NCI-H82 treated with DMSO at 0.1 percent for 48 hours (cell line): ENCODE measurements around the gene RGS7BP.

Experiments used
- DNase-seq: peaks from one replicate; lab custom pipeline; 2025; ENCODE audit not compliant: unreplicated experiment; lab: John Stamatoyannopoulos, UW

RGS7BP gene

GRCh38 chr5:64505769-64506566 is at the start of gene RGS7BP:
TSS of gene RGS7BP (plus strand) at chr5:64506015. CDS start at chr5:64506625, 610 bp downstream.
- DNase-seq: no peak

GRCh38 chr5:64457846-64458245 is 48.0 kb upstream of the RGS7BP start:
- no peak for DNase-seq

- DNase-seq: no peak
These were observed 46.9 kb upstream of the RGS7BP start for GRCh38 chr5:64458948-64459347.

GRCh38 chr5:64462391-64462790 is 43.4 kb upstream of the RGS7BP start:
- no peak for DNase-seq

- DNase-seq: no peak
These were observed 19.7 kb upstream of the RGS7BP start for GRCh38 chr5:64486163-64486562.

GRCh38 chr5:64487283-64487682 is 18.5 kb upstream of the RGS7BP start:
- no peak for DNase-seq

GRCh38 chr5:64489857-64490256 is 16.0 kb upstream of the RGS7BP start:
- DNase-seq: no peak

GRCh38 chr5:64497386-64497785 is 8.4 kb upstream of the RGS7BP start:
- DNase-seq: no peak

- no peak for DNase-seq
These were observed 3.6 kb upstream of the RGS7BP start for GRCh38 chr5:64502196-64502595.

- no peak for DNase-seq
These were observed 900 bp downstream of the RGS7BP start for GRCh38 chr5:64506567-64507263.

GRCh38 chr5:64507264-64507605 is 1.4 kb downstream of the RGS7BP start:
- DNase-seq: no peak

GRCh38 chr5:64509828-64510227 is 4.0 kb downstream of the RGS7BP start:
- no peak for DNase-seq

GRCh38 chr5:64513492-64513891 is 7.7 kb downstream of the RGS7BP start:
- DNase-seq: no peak

- no peak for DNase-seq
These were observed 8.8 kb downstream of the RGS7BP start for GRCh38 chr5:64514612-64515011.

- no peak for DNase-seq
These were observed 10.4 kb downstream of the RGS7BP start for GRCh38 chr5:64516216-64516615.

- no peak for DNase-seq
These were observed 13.0 kb downstream of the RGS7BP start for GRCh38 chr5:64518793-64519192.

GRCh38 chr5:64519263-64519662 is 13.4 kb downstream of the RGS7BP start:
- DNase-seq: no peak

GRCh38 chr5:64526734-64527439 is 21.1 kb downstream of the RGS7BP start:
- DNase-seq: no peak

GRCh38 chr5:64530076-64530475 is 24.3 kb downstream of the RGS7BP start:
- no peak for DNase-seq

- DNase-seq: no peak
These were observed 26.4 kb downstream of the RGS7BP start for GRCh38 chr5:64532212-64532611.

- DNase-seq: no peak
These were observed 26.8 kb downstream of the RGS7BP start for GRCh38 chr5:64532657-64533056.

GRCh38 chr5:64534033-64534432 is 28.2 kb downstream of the RGS7BP start:
- DNase-seq: no peak
